Smooth muscle cell (in vitro differentiated cells): ENCODE results near the gene NEMP1. TPM values are rescaled to one million over a fixed set of nuclear protein-coding genes. Genes with fewer than 3 reads are reported as not detected.

Experiments used
- DNase-seq: peaks from one replicate; lab custom pipeline; 2025; ENCODE audit not compliant: unreplicated experiment; lab: John Stamatoyannopoulos, UW
- H2AFZ ChIP-seq: fragments of 200-600 bp; sonication (generic); 2 replicates; pipeline ENCODE4 v1.6.0; 2016; ENCODE audit warnings: antibody characterized with exemption, low read depth, mild to moderate bottlenecking
- H3F3A ChIP-seq: fragments of 200-600 bp; sonication (generic); 2 replicates; pipeline ENCODE4 v1.6.0; 2017; ENCODE audit warnings: antibody characterized with exemption, low read depth
- H3K27ac ChIP-seq: fragments of 200-600 bp; sonication (generic); 2 replicates; pipeline ENCODE4 v1.5.1; 2016; ENCODE audit warnings: low read depth, mild to moderate bottlenecking
- H3K27me3 ChIP-seq: fragments of 200-600 bp; sonication (generic); 2 replicates; pipeline ENCODE4 v1.6.1; 2016; ENCODE audit warnings: low read depth, mild to moderate bottlenecking
- H3K36me3 ChIP-seq: fragments of 200-600 bp; sonication (generic); 2 replicates; pipeline ENCODE4 v1.5.1; 2016; ENCODE audit warnings: low read depth
- H3K4me1 ChIP-seq: fragments of 200-600 bp; sonication (generic); 2 replicates; pipeline ENCODE4 v1.5.1; 2016; ENCODE audit warnings: low read depth
- H3K4me2 ChIP-seq: fragments of 200-600 bp; sonication (generic); 2 replicates; pipeline ENCODE4 v1.6.0; 2016; ENCODE audit warnings: mild to moderate bottlenecking
- H3K4me3 ChIP-seq: fragments of 200-600 bp; sonication (generic); 2 replicates; pipeline ENCODE4 v1.5.1; 2016; ENCODE audit warnings: mild to moderate bottlenecking
- H3K79me2 ChIP-seq: fragments of 200-600 bp; sonication (generic); 2 replicates; pipeline ENCODE4 v1.6.0; 2016; ENCODE audit warnings: low read depth, mild to moderate bottlenecking
- H3K9ac ChIP-seq: fragments of 200-600 bp; sonication (generic); 2 replicates; pipeline ENCODE4 v1.6.0; 2016; ENCODE audit warnings: low read depth
- H3K9me3 ChIP-seq: fragments of 200-600 bp; sonication (generic); replicated peaks from 2 replicates; pipeline ENCODE4 v1.5.1; 2016; ENCODE audit warnings: low read depth
- H4K20me1 ChIP-seq: fragments of 200-600 bp; sonication (generic); 2 replicates; pipeline ENCODE4 v1.6.0; 2016; ENCODE audit warnings: low read depth
- WGBS: methylation state at CpG from one replicate; pipeline ENCODE4 v1.1.7; 2016; ENCODE audit warnings: low lambda C conversion rate; 5-methylcytosine and 5-hydroxymethylcytosine counted together
- polyA plus RNA-seq: library from polyadenylated mRNA; unstranded; fragments of >200 nt; fragmentation: Nextera tagmentation; extraction: Ambion mirVana; gene quantifications from 2 replicates; pipeline ENCODE4 v1.2.1, GENCODE V29; 2016
- total RNA-seq: library from RNA; depleted of rRNA; stranded (reverse); fragments of >200 nt; gene quantifications from 2 replicates; pipeline ENCODE4 v1.2.3, GENCODE V29; 2014
- TF ChIP-seq, protein P1 (sequence below): fragments of 200-600 bp; sonication (generic); IDR thresholded peaks from 2 replicates; pipeline ENCODE4 v1.5.1; 2017; ENCODE audit warnings: borderline replicate concordance, mild to moderate bottlenecking, antibody characterized with exemption; ENCODE audit not compliant: insufficient read depth, poor library complexity, severe bottlenecking

The NEMP1 gene
- total and polyA plus RNA-seq, 2 experiments from 2014 or later: 3.2 to 8.9 TPM

GRCh38 chr12:57112492-57113294 is 34.1 kb upstream of the NEMP1 start:
- peaks cover 14% of the 10 kb centered on the region for H4K20me1 ChIP-seq
- peaks cover 15% of the 10 kb centered on the region for H3K79me2 ChIP-seq
- H3K4me3 ChIP-seq: peak overlapping the region; percentile 65
- H3F3A ChIP-seq: peaks cover 16% of the 10 kb centered on the region
- H3K27ac ChIP-seq: peak overlapping the region; percentile 98
- H3K4me2 ChIP-seq: peak overlapping the region; percentile 93
- DNase-seq: no peak
- no peaks in the 10 kb centered on the region for H3K36me3 ChIP-seq
- no peaks in the 10 kb centered on the region for H3K27me3 ChIP-seq
- no peak overlapping the region for H2AFZ ChIP-seq
- peaks cover 28% of the 10 kb centered on the region for H3K4me1 ChIP-seq
- H3K9ac ChIP-seq: no peak overlapping the region
- H3K9me3 ChIP-seq: no peaks in the 10 kb centered on the region
- 73% methylated on average over 9 of the region's 9 CpGs for WGBS
- TF ChIP-seq, protein P1, sequence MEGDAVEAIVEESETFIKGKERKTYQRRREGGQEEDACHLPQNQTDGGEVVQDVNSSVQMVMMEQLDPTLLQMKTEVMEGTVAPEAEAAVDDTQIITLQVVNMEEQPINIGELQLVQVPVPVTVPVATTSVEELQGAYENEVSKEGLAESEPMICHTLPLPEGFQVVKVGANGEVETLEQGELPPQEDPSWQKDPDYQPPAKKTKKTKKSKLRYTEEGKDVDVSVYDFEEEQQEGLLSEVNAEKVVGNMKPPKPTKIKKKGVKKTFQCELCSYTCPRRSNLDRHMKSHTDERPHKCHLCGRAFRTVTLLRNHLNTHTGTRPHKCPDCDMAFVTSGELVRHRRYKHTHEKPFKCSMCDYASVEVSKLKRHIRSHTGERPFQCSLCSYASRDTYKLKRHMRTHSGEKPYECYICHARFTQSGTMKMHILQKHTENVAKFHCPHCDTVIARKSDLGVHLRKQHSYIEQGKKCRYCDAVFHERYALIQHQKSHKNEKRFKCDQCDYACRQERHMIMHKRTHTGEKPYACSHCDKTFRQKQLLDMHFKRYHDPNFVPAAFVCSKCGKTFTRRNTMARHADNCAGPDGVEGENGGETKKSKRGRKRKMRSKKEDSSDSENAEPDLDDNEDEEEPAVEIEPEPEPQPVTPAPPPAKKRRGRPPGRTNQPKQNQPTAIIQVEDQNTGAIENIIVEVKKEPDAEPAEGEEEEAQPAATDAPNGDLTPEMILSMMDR: peak; percentile 85

GRCh38 chr12:57111031-57111734 is 32.6 kb upstream of the NEMP1 start, which contains the start of gene STAT6:
TSS of gene STAT6 (minus strand) at chr12:57111362. CDS start at chr12:57108278, 3,084 bp downstream.
- Histone ChIP-seq H3K27ac (peak within 1 kb of the TSS; percentile 98), H3K9ac (peak within 1 kb of the TSS; percentile 94), H3K9me3 (no peaks in the 10 kb centered on the region), H3K27me3 (no peaks in the 10 kb centered on the region), H3K36me3 (no peaks in the 10 kb centered on the region), H3K4me1 (peaks cover 28% of the 10 kb centered on the region), H4K20me1 (peaks cover 26% of the 10 kb centered on the region), H3K79me2 (peaks cover 18% of the 10 kb centered on the region), H3K4me3 (peak within 1 kb of the TSS; percentile 65), H3K4me2 (peak within 1 kb of the TSS; percentile 93), H2AFZ (no peak within 1 kb of the TSS), H3F3A (peaks cover 16% of the 10 kb centered on the region)
- DNase-seq: peak; percentile 47
- WGBS: 0% methylated on average over 6 of the region's 13 CpGs
- TF ChIP-seq, protein P1: no peak

DNA sequence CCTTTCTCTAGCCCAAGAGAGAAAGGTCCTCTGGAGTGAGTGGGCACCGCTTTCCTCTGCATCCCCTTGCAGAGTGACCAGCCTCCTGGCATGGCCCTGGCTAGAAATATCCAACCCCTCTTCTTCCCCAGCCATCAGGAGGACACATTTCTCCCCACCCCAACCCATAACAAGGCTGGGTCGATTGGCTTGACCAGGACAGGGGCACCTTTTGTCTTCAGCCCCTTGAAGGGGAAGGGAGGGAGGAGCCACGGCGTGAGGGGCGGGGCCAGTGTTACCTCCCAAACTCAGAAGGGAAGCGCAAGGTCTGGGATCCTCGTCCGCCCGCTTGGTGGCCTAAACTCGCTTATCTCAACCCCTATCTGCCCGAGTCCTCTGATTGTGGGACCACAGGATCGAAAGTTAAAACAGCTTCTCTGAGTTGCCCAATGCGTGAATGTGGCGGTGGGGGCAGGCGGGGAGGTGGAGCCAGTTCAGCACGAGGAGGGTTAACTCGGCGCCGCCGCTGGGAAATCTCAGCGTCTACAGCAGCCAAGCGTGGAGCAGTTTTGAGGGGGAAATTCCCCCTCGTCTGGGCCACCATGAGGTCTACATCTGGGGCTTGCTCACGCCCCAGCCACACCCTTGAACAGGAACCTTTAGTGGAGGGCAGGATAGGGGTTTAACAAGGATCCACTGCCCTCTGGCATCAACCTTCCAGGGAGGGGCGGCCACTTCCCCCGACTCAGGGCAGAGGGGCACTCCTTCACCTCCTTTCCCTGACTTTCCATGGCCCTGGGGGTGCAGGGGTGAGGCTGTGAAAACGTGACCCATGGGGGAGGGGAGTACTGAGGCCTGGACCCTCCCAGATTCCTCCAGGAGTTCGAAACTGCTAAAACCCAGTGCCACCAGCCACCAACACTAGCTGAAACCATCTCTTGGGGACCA is 31.8 kb upstream of the NEMP1 start:
- Histone ChIP-seq H3K4me2 (peak overlapping the region; percentile 93), H3K9ac (peak overlapping the region; percentile 94), H3K27me3 (no peaks in the 10 kb centered on the region), H3K36me3 (no peaks in the 10 kb centered on the region), H3K4me1 (peaks cover 28% of the 10 kb centered on the region), H2AFZ (no peak overlapping the region), H4K20me1 (peaks cover 27% of the 10 kb centered on the region), H3K79me2 (peaks cover 18% of the 10 kb centered on the region), H3K4me3 (peak overlapping the region; percentile 65), H3K27ac (peak overlapping the region; percentile 98), H3K9me3 (no peaks in the 10 kb centered on the region), H3F3A (peaks cover 16% of the 10 kb centered on the region)
- WGBS: 4% methylated on average over 26 of the region's 28 CpGs
- DNase-seq: peak; percentile 40
- TF ChIP-seq, protein P1: no peak
